Daoy (cell line): ENCODE results near the gene WDR44. TPM values are rescaled to one million over a fixed set of nuclear protein-coding genes. Genes with fewer than 3 reads are reported as not detected.
"Not testable (repeated sequence)": the region's sequence is repeated elsewhere in the genome, so short reads cannot be mapped to it uniquely, and the experiment has no call there.

Experiments
- DNase-seq: peaks from one replicate; pipeline ENCODE4 v3.0.0-alpha.2; 2015; ENCODE audit warnings: low read depth
- total RNA-seq: library from RNA; depleted of rRNA; stranded (reverse); fragments of >200 nt; shearing (Covaris generic); gene quantifications from 2 replicates; pipeline ENCODE4 v1.2.3, GENCODE V29; 2014; rRNA removed

The WDR44 gene, protein sequence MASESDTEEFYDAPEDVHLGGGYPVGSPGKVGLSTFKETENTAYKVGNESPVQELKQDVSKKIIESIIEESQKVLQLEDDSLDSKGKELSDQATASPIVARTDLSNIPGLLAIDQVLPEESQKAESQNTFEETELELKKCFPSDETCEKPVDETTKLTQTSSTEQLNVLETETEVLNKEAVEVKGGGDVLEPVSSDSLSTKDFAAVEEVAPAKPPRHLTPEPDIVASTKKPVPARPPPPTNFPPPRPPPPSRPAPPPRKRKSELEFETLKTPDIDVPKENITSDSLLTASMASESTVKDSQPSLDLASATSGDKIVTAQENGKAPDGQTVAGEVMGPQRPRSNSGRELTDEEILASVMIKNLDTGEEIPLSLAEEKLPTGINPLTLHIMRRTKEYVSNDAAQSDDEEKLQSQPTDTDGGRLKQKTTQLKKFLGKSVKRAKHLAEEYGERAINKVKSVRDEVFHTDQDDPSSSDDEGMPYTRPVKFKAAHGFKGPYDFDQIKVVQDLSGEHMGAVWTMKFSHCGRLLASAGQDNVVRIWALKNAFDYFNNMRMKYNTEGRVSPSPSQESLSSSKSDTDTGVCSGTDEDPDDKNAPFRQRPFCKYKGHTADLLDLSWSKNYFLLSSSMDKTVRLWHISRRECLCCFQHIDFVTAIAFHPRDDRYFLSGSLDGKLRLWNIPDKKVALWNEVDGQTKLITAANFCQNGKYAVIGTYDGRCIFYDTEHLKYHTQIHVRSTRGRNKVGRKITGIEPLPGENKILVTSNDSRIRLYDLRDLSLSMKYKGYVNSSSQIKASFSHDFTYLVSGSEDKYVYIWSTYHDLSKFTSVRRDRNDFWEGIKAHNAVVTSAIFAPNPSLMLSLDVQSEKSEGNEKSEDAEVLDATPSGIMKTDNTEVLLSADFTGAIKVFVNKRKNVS
- 10.1 and 12.4 TPM in 2 replicates for total RNA-seq

DNA sequence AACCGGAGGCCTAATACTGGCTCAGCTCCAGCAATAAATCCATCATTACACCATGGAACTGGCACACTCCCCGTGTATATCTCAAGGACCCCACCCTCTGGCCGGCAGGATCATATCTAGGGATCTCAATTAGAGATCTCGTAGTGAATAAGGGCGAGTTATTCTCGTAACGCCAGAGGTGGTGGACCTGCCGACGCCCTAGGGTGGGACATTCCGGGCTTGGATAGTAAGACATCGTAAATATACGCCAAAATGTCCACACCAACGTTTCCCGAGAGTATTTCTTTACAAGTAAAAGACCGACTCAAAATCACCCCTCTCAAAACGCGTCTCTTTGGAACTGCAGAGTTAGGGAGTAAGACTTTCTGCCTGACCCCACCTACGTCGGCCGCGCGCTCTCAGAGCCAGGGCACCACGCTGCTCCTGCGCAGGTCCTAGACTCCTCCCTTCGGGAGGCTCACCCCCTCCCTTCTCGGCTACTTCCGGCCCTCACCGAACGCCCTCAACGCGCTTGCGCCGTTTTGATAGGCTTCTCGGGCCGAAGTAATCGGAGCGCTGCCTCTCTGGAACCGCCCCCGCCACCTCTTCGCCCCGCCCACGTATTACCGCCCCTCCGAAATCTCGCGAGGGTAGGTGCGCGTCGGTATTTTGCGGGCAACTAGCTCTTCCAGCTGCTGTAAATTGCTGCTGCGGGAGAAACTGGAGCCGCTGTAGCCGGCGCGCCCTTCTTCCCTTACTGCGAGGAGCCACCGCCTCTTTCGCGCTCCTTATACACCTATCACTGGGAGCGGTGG, at the start of gene WDR44:
Gene WDR44 (plus strand): TSS at position 643 of the 794 bp plus-strand sequence. CDS start 398 bp downstream, outside the sequence.
- DNase-seq = peak; percentile 95

- DNase-seq = not testable (repeated sequence)
These were observed 40.1 kb upstream of the WDR44 start for GRCh38 chrX:118305827-118306226.

DNA sequence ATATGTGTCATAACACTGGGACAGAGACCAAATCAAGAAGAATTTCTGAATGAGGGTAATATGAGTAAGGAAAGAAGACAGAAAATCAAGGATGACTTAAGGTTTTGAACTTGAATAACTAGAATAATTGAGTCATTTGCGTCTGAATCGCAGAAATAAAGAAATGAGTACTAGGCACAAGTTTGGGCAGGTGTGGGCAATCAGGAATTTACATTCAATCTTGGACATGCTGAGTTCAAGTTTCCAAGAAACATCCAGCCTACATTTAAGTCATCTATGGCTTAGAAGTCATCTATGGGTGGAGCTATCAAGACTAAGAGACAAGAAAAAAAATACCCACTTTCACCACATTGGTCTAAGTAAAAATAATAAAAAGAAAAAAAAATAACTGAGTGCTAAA, 30.4 kb upstream of the WDR44 start:
- DNase-seq = no peak

DNA sequence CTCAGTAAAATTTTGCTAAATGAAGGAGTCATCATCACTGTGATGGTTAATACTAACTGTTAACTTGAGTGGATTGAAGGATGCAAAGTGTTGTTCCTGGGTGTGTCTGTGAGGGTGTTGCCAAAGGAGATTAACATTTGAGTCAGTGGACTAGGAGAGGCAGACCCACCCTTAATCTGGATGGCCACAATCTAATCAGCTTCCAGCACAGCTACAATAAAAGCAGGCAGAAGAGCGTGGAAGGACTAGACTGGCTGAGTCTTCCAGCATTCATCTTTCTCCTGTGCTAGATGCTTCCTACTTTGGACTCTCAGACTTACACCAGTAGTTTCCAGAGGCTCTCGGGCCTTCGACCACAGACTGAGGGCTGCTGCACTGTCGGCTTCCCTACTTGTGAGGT, 21.3 kb upstream of the WDR44 start:
- DNase-seq = no peak

GRCh38 chrX:118325453-118325852, 20.5 kb upstream of the WDR44 start:
- no peak for DNase-seq

GRCh38 chrX:118329175-118329574, 16.7 kb upstream of the WDR44 start:
- DNase-seq = no peak

DNA sequence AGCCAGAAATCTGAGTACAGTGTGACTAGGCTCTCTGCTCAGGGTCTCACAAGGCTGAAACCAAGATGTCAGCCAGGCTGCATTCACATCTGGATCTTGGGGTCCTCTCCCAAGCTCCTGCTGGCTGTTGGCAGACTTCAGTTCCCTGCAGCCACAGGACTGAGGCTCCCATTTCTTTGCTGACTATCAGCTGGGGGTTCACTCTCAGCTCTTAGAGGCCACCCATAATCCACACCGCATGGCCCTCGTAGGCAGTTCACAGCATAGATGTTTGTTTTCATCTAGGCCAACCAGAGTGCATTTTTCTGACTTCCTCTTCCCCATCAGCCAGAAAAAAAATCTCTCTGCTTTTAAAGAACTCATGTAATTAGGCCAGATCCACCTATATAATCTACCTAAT, 8.2 kb upstream of the WDR44 start:
- DNase-seq = no peak

- no peak for DNase-seq
These were observed 7.0 kb upstream of the WDR44 start for GRCh38 chrX:118338930-118339329.

DNA sequence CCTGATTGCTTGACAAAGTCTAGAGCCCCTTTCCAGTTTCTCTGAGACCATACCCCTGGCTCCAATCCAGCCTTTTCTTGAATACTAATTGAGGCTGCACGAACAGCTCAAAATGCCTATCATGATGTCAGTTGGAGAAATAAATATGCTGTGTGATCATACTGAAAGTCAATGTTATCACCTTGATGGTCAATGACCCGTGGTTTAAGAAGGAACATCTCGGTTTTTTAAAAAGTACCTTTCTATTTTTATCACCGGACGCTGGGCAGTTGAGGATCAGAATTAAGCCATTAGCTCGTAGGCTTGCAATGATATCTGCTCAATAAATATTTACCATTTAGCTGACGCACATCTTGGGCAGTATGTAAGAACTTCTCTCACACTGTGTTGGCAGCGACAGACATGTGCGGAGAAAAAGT, 852 bp upstream of the WDR44 start:
- DNase-seq = no peak

DNA sequence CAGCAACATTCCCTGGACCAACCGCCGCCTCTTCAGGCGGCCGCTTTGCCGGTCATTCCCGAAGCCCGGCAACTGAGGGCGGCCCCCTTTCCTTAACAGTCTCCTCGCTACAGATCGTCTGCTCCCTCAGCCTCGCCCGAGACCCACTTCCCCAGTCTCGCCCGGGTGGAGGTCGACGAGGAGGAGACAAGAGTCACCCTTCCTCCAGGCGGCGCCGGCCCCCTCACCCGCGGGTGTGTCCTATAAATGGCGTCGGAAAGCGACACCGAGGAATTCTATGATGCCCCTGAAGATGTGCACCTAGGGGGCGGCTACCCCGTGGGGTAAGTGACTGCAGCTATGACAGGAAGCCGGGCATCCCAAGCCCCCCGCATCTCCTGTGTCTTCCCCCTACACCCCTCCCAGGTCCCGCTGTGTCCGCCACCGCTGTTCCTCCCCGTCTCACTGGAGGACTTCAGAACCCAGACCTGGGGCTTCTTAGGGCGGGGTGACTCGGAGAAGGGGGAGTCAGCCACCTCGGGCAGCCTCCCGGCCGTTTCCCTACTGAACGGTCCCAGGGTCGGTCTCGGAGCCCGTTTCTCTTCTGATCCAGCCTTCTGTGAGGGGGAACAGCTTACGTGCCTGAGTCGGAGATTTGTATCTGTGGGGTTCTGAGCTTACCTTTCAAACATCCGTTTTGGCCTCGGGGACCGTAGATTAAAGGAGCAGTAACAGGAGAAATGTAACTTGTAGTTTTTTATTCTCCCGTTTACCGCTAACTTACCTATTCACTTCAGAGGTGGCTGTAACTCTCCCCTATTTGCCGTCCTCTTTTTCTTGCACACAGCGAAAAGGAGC, 570 bp downstream of the WDR44 start:
- peak; percentile 15 for DNase-seq

GRCh38 chrX:118347131-118347530, 1.2 kb downstream of the WDR44 start:
- DNase-seq = peak; percentile 32

DNA sequence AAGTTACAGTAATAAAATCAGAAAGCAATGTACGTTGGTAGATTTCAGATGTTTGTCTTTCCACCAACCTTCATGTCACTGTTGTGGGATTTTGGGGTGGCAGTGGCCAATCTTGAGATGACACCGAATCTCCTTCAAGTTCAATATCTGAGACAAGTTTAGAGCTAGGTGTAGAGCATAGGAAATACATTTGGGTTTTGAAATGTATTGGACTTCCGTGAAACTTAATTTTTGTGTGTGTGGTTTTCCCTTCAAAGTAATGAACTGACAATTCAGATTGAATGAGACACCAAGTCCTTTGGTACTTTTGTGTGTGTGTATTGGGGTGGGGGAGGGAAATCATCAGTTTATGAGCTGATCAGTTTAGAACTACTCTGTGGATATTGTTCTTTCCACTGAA, 1.8 kb downstream of the WDR44 start:
- no peak for DNase-seq

- DNase-seq = no peak
These were observed 2.4 kb downstream of the WDR44 start for GRCh38 chrX:118348186-118348810.

- no peak for DNase-seq
These were observed 3.3 kb downstream of the WDR44 start for GRCh38 chrX:118349188-118349587.

DNA sequence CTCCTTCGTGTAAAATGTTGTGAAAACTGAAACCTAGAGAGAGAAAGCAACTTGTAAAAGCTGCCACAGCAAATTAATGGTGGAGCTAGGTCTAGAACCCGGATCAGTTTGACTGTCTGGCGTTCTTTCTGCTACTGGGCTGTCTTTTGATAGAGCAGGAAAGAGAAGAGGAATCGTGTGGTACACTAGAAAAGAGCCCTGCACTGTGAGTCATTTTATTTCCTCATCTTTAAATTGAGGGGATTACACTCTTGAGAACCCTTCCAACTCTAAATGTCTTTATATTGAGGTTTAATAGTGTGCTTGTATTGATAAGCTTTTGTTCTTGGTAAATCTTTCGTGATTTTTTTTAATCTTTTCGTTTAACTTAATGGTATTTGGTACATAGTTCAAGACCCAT, 4.3 kb downstream of the WDR44 start:
- DNase-seq = peak; percentile 17

DNA sequence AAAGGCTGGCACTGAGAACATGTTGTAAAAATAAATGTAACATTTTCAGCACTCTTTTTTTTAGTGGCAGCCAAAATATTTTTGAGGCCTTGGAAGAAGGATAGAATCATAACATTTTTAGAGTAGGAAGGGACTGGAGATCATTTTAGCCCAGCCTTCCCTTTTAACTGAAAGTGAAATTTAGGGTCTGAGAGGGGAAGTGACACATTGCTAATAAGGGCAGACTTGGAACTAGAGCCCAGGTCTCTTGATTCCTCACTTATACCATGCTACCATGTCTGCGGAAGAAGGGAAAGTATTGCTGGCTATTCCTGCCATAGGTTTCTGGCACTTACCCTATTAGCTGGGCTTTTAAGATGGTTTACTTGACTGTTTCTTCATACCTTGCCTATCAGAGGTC, 4.8 kb downstream of the WDR44 start:
- peak; percentile 5 for DNase-seq

GRCh38 chrX:118352566-118352965, 6.7 kb downstream of the WDR44 start:
- DNase-seq = no peak

- no peak for DNase-seq
These were observed 7.4 kb downstream of the WDR44 start for GRCh38 chrX:118353081-118353850.

GRCh38 chrX:118355225-118355920, 9.5 kb downstream of the WDR44 start:
- peak; percentile 23 for DNase-seq
